Measurements from ENCODE around the gene HOMEZ. TPM values are rescaled to one million over a fixed set of nuclear protein-coding genes. Genes with fewer than 3 reads are reported as not detected.
A peak's percentile ranks its signal among the peaks of the same experiment; 100 is the strongest.

HOMEZ gene
- 10 to 100 TPM; 23.8 to 32.0 TPM for total RNA-seq
- polyA plus RNA-seq (2013, experiment 1 of 2): 16.6 TPM
- polyA plus RNA-seq (2013, experiment 2 of 2): 15.4 TPM
- long read RNA-seq, experiment 1, full-length matches to known transcripts: 5 of 10 reads
- long read RNA-seq, experiment 1, partial matches to known transcripts: 1 of 10 reads
- long read RNA-seq, experiment 1, other reads (novel, unspliced or antisense): 4 of 10 reads
- long read RNA-seq, experiment 2, full-length matches to known transcripts: 59 of 66 reads
- long read RNA-seq, experiment 2, partial matches to known transcripts: 1 of 66 reads
- long read RNA-seq, experiment 2, other reads (novel, unspliced or antisense): 6 of 66 reads
- long read RNA-seq, experiment 3, full-length matches to known transcripts: 42 of 45 reads
- long read RNA-seq, experiment 3, partial matches to known transcripts: 1 of 45 reads
- long read RNA-seq, experiment 3, other reads (novel, unspliced or antisense): 2 of 45 reads
- long read RNA-seq, experiment 4, full-length matches to known transcripts: 9 of 18 reads
- long read RNA-seq, experiment 4, partial matches to known transcripts: 0 of 18 reads
- long read RNA-seq, experiment 4, other reads (novel, unspliced or antisense): 9 of 18 reads

DNA sequence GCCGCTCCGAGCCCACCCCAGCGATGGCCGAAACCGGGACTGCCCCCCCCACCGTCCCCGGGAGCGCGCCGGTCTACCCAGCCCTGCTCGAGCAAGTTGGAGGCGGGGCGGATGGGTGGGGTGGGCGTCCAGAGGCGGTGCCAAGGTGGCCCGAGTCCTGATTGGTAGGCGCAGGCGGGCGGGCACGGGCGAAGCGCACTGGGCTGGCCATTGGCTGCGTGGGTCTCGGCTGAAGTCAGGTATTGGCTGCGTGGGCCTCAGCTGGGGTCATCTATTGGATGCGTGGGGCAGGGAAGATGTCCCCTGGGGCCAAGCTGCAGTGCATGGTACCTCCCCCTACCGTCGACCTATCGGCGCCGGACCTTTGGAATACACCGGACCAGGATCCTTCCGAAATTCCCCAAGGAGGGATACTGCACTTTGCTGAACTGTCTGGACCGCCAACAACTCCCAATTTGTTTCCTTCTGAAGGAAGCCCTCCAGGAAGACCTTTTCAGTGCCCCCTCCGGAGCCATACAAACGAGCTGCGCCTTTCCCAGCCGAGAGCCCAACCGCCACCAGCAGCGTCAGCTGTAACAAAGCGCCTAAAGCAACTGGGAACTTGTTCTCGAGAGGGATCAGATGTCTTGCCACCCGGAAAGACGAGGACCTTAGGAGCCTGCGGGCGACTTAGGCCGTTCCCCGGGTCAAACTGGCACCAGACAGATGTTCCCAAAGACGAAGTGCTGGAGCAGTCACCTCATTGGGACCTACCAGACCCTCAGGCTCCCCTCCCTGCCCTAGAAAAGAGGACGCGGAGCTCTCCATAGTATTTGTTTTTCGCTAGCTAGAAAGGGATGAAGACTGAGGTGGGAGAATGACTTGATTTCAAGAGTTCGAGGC, at the start of gene HOMEZ:
TSS of gene HOMEZ (minus strand) at position 113 of the 882 bp plus-strand sequence. CDS start 180 bp downstream, outside the sequence.
- DNase-seq: peak; percentile 99
- no peaks in the 10 kb centered on the region for H3K9me3 Mint-ChIP-seq
- Histone ChIP-seq H3K27me3 (ENCODE audit: control insufficient read depth, insufficient read depth, low read length, poor library complexity, severe bottlenecking) (peaks cover 26% of the 10 kb centered on the region), H3K27ac (ENCODE audit: low read depth, low read length) (peak within 1 kb of the TSS; percentile 94), H3K36me3 (ENCODE audit: control insufficient read depth, insufficient read depth, low read length) (no peaks in the 10 kb centered on the region), H3K9me3 (ENCODE audit: control insufficient read depth, low read length) (no peaks in the 10 kb centered on the region), H3K9ac (ENCODE audit: extremely low read depth, low read length, poor library complexity, severe bottlenecking) (peak within 1 kb of the TSS; percentile 62), H3K4me3 (ENCODE audit: low read length) (peak within 1 kb of the TSS; percentile 92), H3K4me1 (ENCODE audit: control insufficient read depth, insufficient read depth, low read length) (no peaks in the 10 kb centered on the region)
- H3K27ac Mint-ChIP-seq: peak within 1 kb of the TSS; percentile 100
- peaks cover 39% of the 10 kb centered on the region for H3K27me3 Mint-ChIP-seq (ENCODE audit: insufficient read depth)
- 0 to 1% methylated on average over 36 to 53 of the region's 53 CpGs for WGBS, 2 experiments (ENCODE audit: insufficient coverage in 1 of 2, insufficient read length in 1 of 2)
- peaks cover 5% of the 10 kb centered on the region for H3K36me3 Mint-ChIP-seq (ENCODE audit: low read depth)
- TF ChIP-seq, protein P1, sequence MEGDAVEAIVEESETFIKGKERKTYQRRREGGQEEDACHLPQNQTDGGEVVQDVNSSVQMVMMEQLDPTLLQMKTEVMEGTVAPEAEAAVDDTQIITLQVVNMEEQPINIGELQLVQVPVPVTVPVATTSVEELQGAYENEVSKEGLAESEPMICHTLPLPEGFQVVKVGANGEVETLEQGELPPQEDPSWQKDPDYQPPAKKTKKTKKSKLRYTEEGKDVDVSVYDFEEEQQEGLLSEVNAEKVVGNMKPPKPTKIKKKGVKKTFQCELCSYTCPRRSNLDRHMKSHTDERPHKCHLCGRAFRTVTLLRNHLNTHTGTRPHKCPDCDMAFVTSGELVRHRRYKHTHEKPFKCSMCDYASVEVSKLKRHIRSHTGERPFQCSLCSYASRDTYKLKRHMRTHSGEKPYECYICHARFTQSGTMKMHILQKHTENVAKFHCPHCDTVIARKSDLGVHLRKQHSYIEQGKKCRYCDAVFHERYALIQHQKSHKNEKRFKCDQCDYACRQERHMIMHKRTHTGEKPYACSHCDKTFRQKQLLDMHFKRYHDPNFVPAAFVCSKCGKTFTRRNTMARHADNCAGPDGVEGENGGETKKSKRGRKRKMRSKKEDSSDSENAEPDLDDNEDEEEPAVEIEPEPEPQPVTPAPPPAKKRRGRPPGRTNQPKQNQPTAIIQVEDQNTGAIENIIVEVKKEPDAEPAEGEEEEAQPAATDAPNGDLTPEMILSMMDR (conservative IDR thresholded peaks at IDR 0.05): peak; percentile 14
- H3K4me1 Mint-ChIP-seq: peaks cover 21% of the 10 kb centered on the region
- H3K4me3 Mint-ChIP-seq: peak within 1 kb of the TSS; percentile 90

- Histone ChIP-seq H3K27me3 (ENCODE audit: control insufficient read depth, insufficient read depth, low read length, poor library complexity, severe bottlenecking) (no peaks in the 10 kb centered on the region), H3K9ac (ENCODE audit: extremely low read depth, low read length, poor library complexity, severe bottlenecking) (no peak overlapping the region), H3K4me1 (ENCODE audit: control insufficient read depth, insufficient read depth, low read length) (no peaks in the 10 kb centered on the region), H3K9me3 (ENCODE audit: control insufficient read depth, low read length) (peaks cover 43% of the 10 kb centered on the region), H3K27ac (ENCODE audit: low read depth, low read length) (no peak overlapping the region), H3K36me3 (ENCODE audit: control insufficient read depth, insufficient read depth, low read length) (no peaks in the 10 kb centered on the region), H3K4me3 (ENCODE audit: low read length) (no peak overlapping the region)
- Mint-ChIP-seq H3K36me3 (ENCODE audit: low read depth) (peaks cover 6% of the 10 kb centered on the region), H3K4me3 (no peak overlapping the region), H3K27ac (no peak overlapping the region), H3K27me3 (ENCODE audit: insufficient read depth) (peaks cover 32% of the 10 kb centered on the region), H3K9me3 (peaks cover 41% of the 10 kb centered on the region), H3K4me1 (no peaks in the 10 kb centered on the region)
- 86 to 97% methylated on average over 5 of the region's 5 CpGs for WGBS, 2 experiments (ENCODE audit: insufficient coverage in 1 of 2, insufficient read length in 1 of 2)
- TF ChIP-seq, protein P1 (conservative IDR thresholded peaks at IDR 0.05): no peak
- no peak for DNase-seq
These were observed 49.7 kb upstream of the HOMEZ start for GRCh38 chr14:23335623-23336022.

Measured in endodermal cell (in vitro differentiated cells).